ENCODE data around the gene KDR.

The KDR gene

DNA sequence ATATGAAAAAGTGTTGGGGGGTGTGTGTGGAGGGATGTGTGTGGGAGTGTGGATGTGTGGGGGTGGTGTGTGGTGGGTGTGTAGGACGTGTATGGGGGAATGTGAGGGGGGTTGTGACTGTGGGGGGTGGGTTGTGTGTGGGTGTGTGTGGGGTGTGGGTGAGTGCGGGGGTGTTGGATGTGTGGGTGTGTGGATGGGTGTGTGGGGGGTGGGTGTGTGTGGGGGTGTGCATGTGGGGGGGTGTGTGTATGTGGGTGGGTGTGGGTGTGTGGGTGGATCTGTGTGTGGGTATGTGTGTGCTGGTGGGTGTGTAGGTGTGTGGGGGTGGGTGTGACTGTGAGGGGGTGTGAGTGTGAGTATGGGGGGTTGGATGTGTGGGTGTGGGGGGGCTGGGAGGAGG, 47.8 kb downstream of the KDR start:
- Histone ChIP-seq H3K4me1 (ENCODE audit: insufficient read depth, low read length, severe bottlenecking) (no peaks in the 10 kb centered on the region), H3F3A (ENCODE audit: insufficient read depth, low read length) (no peaks in the 10 kb centered on the region), H4K20me1 (ENCODE audit: insufficient read depth, low read length) (no peaks in the 10 kb centered on the region), H2AFZ (ENCODE audit: low read length) (no peak overlapping the region), H3K4me2 (ENCODE audit: low read length) (no peak overlapping the region), H3K27me3 (ENCODE audit: insufficient read depth, low read length) (no peaks in the 10 kb centered on the region), H3K9me2 (ENCODE audit: low read depth, low read length) (no peaks in the 10 kb centered on the region), H3K9ac (ENCODE audit: low read length) (no peak overlapping the region), H3K27ac (ENCODE audit: low read depth, low read length, poor library complexity, severe bottlenecking) (no peak overlapping the region), H3K9me3 (ENCODE audit: low read length) (no peaks in the 10 kb centered on the region), H3K4me3 (ENCODE audit: low read depth, low read length, poor library complexity, severe bottlenecking) (no peak overlapping the region), H3K36me3 (ENCODE audit: insufficient read depth, low read length) (no peaks in the 10 kb centered on the region), H3K79me2 (ENCODE audit: insufficient read depth, low read length) (no peaks in the 10 kb centered on the region)
- TF ChIP-seq, protein P1, sequence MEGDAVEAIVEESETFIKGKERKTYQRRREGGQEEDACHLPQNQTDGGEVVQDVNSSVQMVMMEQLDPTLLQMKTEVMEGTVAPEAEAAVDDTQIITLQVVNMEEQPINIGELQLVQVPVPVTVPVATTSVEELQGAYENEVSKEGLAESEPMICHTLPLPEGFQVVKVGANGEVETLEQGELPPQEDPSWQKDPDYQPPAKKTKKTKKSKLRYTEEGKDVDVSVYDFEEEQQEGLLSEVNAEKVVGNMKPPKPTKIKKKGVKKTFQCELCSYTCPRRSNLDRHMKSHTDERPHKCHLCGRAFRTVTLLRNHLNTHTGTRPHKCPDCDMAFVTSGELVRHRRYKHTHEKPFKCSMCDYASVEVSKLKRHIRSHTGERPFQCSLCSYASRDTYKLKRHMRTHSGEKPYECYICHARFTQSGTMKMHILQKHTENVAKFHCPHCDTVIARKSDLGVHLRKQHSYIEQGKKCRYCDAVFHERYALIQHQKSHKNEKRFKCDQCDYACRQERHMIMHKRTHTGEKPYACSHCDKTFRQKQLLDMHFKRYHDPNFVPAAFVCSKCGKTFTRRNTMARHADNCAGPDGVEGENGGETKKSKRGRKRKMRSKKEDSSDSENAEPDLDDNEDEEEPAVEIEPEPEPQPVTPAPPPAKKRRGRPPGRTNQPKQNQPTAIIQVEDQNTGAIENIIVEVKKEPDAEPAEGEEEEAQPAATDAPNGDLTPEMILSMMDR (IDR thresholded peaks at IDR 0.05; ENCODE audit: low read length) = no peak
- no peak for TF ChIP-seq EZH2 (IDR thresholded peaks at IDR 0.05; ENCODE audit: borderline replicate concordance, low read length)

DNA sequence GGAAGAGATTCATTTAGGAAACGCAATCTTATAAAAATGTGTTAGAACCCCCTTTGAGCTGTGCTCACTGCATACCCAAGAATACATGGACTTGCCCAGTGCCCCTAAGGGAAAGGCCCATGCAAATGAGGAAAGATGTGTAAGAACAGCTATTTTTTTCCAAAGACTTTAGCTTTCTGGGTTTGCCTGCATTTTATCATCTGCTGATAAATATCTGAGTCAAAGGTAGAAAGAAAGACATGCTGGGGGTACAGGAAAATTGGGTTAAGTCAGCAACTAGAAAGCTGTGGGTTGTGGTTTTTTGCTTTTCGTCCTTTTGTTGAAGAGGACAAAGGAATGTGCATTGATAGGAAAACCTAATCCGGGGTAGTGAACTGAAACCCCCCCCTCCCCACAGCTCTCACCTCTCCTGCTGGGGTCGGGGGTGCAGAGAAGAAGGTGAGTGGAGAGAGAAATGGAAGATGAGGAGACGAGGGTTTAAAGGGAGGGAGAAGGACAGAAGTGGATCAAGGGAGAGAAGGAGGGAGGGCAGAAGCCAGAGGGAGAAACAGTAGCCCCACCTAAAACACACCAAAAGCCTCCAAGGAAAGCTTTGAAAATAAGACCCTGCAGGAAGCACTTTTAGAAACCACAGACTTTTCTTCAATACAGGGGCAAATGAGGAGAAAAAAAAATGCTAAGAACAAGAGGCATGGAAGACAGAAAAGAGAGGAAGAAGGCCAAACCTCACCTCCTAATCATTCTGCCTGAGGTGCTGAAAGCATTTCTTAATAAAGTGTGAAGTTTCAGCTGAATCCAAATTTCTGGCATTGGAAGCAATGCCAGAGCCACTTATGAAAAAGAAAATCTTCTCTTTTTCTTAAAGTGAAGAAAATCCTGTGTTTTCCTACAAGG, 49.3 kb downstream of the KDR start:
- Histone ChIP-seq H4K20me1 (ENCODE audit: insufficient read depth, low read length) (no peaks in the 10 kb centered on the region), H3K4me3 (ENCODE audit: low read depth, low read length, poor library complexity, severe bottlenecking) (no peak overlapping the region), H3K4me1 (ENCODE audit: insufficient read depth, low read length, severe bottlenecking) (no peaks in the 10 kb centered on the region), H3K79me2 (ENCODE audit: insufficient read depth, low read length) (no peaks in the 10 kb centered on the region), H2AFZ (ENCODE audit: low read length) (no peak overlapping the region), H3K9me2 (ENCODE audit: low read depth, low read length) (no peaks in the 10 kb centered on the region), H3K36me3 (ENCODE audit: insufficient read depth, low read length) (no peaks in the 10 kb centered on the region), H3K27ac (ENCODE audit: low read depth, low read length, poor library complexity, severe bottlenecking) (no peak overlapping the region), H3K4me2 (ENCODE audit: low read length) (no peak overlapping the region), H3K27me3 (ENCODE audit: insufficient read depth, low read length) (no peaks in the 10 kb centered on the region), H3F3A (ENCODE audit: insufficient read depth, low read length) (no peaks in the 10 kb centered on the region), H3K9me3 (ENCODE audit: low read length) (no peaks in the 10 kb centered on the region), H3K9ac (ENCODE audit: low read length) (no peak overlapping the region)
- TF ChIP-seq EZH2 (IDR thresholded peaks at IDR 0.05; ENCODE audit: borderline replicate concordance, low read length) = no peak
- TF ChIP-seq, protein P1 (IDR thresholded peaks at IDR 0.05; ENCODE audit: low read length) = no peak

DNA sequence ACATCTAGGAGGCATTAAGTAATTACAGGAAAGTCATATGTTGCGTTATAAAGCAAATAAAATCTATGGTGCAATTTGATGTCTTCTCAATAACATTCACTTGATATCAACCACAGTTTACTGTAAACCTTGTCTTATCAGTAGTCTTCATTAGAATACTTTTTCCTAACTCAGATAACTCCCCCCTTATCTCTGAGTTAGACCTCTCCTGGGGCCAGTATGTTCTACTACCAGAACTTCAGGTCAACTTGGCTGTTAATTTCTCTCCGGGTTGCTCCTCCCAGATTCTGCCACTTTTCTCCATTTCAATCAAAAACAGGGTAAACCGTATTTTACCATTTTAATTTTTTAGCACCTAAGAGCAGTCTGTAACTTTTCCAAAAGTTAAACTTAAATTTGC, 50.0 kb downstream of the KDR start:
- Histone ChIP-seq H2AFZ (ENCODE audit: low read length) (no peak overlapping the region), H3K9me3 (ENCODE audit: low read length) (no peaks in the 10 kb centered on the region), H3K9me2 (ENCODE audit: low read depth, low read length) (no peaks in the 10 kb centered on the region), H3K36me3 (ENCODE audit: insufficient read depth, low read length) (no peaks in the 10 kb centered on the region), H3K27ac (ENCODE audit: low read depth, low read length, poor library complexity, severe bottlenecking) (no peak overlapping the region), H3K9ac (ENCODE audit: low read length) (no peak overlapping the region), H3K4me1 (ENCODE audit: insufficient read depth, low read length, severe bottlenecking) (no peaks in the 10 kb centered on the region), H4K20me1 (ENCODE audit: insufficient read depth, low read length) (no peaks in the 10 kb centered on the region), H3K4me2 (ENCODE audit: low read length) (no peak overlapping the region), H3K27me3 (ENCODE audit: insufficient read depth, low read length) (no peaks in the 10 kb centered on the region), H3F3A (ENCODE audit: insufficient read depth, low read length) (no peaks in the 10 kb centered on the region), H3K4me3 (ENCODE audit: low read depth, low read length, poor library complexity, severe bottlenecking) (no peak overlapping the region), H3K79me2 (ENCODE audit: insufficient read depth, low read length) (no peaks in the 10 kb centered on the region)
- TF ChIP-seq, protein P1 (IDR thresholded peaks at IDR 0.05; ENCODE audit: low read length) = no peak
- TF ChIP-seq EZH2 (IDR thresholded peaks at IDR 0.05; ENCODE audit: borderline replicate concordance, low read length) = no peak

All from OCI-LY1 (cell line).